Neural progenitor cell (in vitro differentiated cells): ENCODE measurements around the gene GPR85.

ENCODE experiments used
- EZH2 ChIP-seq: fragments of 200-600 bp; sonication (generic); IDR thresholded peaks from 2 replicates; pipeline ENCODE4 v1.6.1; 2017; ENCODE audit warnings: antibody characterized with exemption, mild to moderate bottlenecking, moderate library complexity
- EZH2phosphoT487 ChIP-seq: fragments of 200-600 bp; sonication (generic); IDR thresholded peaks from 2 replicates; pipeline ENCODE4 v1.6.1; 2017; ENCODE audit warnings: antibody characterized with exemption
- TF ChIP-seq, protein P1 (sequence below): fragments of 200-600 bp; sonication (generic); IDR thresholded peaks from 2 replicates; pipeline ENCODE4 v1.5.1; 2017; ENCODE audit warnings: antibody characterized with exemption, mild to moderate bottlenecking

DNA sequence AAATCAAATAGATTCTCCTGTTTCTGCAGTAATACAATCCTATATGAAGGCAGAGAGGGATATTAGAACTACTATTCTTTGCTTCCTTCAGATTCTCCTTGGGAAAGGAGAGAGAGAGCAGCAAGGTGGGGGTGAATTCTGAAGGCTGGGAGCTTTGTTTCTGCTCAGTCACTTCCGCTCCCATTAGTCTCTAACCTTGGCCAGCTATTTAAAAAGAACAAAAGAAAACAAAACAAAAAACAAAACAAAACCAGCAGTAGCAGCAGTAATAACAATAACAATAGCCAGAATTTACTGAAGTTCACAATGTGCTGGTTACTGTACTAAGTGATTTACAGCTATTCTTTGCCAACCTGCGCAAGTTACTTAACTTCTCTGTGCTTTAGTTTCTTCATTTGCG, 9.9 kb downstream of the GPR85 start:
- TF ChIP-seq, protein P1, sequence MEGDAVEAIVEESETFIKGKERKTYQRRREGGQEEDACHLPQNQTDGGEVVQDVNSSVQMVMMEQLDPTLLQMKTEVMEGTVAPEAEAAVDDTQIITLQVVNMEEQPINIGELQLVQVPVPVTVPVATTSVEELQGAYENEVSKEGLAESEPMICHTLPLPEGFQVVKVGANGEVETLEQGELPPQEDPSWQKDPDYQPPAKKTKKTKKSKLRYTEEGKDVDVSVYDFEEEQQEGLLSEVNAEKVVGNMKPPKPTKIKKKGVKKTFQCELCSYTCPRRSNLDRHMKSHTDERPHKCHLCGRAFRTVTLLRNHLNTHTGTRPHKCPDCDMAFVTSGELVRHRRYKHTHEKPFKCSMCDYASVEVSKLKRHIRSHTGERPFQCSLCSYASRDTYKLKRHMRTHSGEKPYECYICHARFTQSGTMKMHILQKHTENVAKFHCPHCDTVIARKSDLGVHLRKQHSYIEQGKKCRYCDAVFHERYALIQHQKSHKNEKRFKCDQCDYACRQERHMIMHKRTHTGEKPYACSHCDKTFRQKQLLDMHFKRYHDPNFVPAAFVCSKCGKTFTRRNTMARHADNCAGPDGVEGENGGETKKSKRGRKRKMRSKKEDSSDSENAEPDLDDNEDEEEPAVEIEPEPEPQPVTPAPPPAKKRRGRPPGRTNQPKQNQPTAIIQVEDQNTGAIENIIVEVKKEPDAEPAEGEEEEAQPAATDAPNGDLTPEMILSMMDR, result no peak
- no peak for TF ChIP-seq EZH2phosphoT487
- TF ChIP-seq EZH2, result no peak
